B cell (primary cell): ENCODE results near the gene NPY4R.
"Not testable (repeated sequence)": the region's sequence is repeated elsewhere in the genome, so short reads cannot be mapped to it uniquely, and the experiment has no call there.

Source experiments
- EZH2 ChIP-seq: IDR thresholded peaks from 2 replicates; pipeline ENCODE4 v1.6.1; 2012; ENCODE audit warnings: borderline replicate concordance, low read depth, mild to moderate bottlenecking, moderate library complexity, low read length; ENCODE audit not compliant: insufficient read depth, poor library complexity, severe bottlenecking
- TF ChIP-seq, protein P1 (sequence below): fragments of 200-600 bp; IDR thresholded peaks from one replicate; pipeline ENCODE4 v1.8.0; 2022; ENCODE audit warnings: antibody characterized with exemption, mild to moderate bottlenecking

DNA sequence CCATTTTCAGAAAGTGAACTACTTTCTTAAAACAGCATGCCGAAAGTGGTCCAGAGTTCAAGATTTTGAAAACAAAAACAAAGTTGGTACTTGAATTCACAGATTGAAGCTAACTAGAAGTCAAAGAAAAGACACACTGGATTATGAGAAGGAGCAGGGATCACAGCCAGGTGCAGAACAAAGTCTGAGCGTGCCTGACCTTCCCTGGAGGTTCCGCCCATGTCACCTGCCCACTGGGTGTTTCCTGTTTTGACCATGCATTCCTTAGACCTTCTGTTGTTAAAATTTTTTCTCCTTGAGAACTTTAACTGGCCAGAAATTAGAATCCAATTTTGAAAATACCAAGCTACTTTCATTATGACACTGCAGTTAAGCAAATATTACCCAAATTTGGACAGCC lies 34.2 kb upstream of the NPY4R start:
- TF ChIP-seq, protein P1, sequence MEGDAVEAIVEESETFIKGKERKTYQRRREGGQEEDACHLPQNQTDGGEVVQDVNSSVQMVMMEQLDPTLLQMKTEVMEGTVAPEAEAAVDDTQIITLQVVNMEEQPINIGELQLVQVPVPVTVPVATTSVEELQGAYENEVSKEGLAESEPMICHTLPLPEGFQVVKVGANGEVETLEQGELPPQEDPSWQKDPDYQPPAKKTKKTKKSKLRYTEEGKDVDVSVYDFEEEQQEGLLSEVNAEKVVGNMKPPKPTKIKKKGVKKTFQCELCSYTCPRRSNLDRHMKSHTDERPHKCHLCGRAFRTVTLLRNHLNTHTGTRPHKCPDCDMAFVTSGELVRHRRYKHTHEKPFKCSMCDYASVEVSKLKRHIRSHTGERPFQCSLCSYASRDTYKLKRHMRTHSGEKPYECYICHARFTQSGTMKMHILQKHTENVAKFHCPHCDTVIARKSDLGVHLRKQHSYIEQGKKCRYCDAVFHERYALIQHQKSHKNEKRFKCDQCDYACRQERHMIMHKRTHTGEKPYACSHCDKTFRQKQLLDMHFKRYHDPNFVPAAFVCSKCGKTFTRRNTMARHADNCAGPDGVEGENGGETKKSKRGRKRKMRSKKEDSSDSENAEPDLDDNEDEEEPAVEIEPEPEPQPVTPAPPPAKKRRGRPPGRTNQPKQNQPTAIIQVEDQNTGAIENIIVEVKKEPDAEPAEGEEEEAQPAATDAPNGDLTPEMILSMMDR, result not testable (repeated sequence)
- not testable (repeated sequence) for TF ChIP-seq EZH2
